ENCODE measurements around the gene DLG5.

DNA sequence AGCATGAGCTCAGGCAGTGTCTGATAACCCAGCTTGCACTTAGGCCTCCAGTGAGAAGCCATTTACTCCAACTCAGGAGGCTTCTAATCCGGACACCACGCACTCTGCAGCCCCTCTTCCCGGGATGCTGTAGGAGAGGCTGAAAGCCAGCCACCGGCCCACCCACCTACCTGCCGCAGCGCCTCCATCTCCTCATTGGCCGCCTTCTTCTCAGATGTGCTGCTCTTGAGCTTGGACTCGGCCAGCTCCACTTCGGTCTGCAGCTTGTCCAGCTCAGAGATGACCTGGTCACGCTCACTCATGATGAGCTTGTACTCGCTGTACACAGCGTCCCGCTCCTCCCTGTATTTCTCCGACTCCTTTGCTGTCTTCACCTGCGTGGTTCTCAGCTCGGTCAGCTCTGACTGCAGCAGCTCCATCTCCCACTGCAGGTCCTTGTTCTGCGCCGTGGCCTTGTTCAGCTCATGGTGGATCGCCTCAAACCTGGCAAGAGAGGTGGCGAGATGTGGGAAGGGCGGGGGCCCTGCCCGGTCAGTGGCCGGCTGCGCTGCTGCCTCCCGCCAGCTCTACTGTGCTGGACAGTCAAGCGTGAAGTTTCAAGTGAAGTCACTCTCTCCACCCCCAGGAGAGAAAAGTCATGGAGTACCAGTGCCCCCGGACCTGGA lies 84.7 kb downstream of the DLG5 start:
- TF ChIP-seq SIN3A (IDR thresholded peaks at IDR 0.05; ENCODE audit: borderline replicate concordance, insufficient read depth, low read length) = no peak
- TF ChIP-seq, protein P1, sequence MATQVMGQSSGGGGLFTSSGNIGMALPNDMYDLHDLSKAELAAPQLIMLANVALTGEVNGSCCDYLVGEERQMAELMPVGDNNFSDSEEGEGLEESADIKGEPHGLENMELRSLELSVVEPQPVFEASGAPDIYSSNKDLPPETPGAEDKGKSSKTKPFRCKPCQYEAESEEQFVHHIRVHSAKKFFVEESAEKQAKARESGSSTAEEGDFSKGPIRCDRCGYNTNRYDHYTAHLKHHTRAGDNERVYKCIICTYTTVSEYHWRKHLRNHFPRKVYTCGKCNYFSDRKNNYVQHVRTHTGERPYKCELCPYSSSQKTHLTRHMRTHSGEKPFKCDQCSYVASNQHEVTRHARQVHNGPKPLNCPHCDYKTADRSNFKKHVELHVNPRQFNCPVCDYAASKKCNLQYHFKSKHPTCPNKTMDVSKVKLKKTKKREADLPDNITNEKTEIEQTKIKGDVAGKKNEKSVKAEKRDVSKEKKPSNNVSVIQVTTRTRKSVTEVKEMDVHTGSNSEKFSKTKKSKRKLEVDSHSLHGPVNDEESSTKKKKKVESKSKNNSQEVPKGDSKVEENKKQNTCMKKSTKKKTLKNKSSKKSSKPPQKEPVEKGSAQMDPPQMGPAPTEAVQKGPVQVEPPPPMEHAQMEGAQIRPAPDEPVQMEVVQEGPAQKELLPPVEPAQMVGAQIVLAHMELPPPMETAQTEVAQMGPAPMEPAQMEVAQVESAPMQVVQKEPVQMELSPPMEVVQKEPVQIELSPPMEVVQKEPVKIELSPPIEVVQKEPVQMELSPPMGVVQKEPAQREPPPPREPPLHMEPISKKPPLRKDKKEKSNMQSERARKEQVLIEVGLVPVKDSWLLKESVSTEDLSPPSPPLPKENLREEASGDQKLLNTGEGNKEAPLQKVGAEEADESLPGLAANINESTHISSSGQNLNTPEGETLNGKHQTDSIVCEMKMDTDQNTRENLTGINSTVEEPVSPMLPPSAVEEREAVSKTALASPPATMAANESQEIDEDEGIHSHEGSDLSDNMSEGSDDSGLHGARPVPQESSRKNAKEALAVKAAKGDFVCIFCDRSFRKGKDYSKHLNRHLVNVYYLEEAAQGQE (IDR thresholded peaks at IDR 0.05; ENCODE audit: insufficient read depth in 1 of 2, low read depth in 2 of 2, low read length in 2 of 2) = no peak
- no peak for TF ChIP-seq POLR2AphosphoS5 (IDR thresholded peaks at IDR 0.05; ENCODE audit: low read depth, low read length)

Measured in PFSK-1 (cell line).